ENCODE results near the gene COPS8.

- TF ChIP-seq, protein P1, sequence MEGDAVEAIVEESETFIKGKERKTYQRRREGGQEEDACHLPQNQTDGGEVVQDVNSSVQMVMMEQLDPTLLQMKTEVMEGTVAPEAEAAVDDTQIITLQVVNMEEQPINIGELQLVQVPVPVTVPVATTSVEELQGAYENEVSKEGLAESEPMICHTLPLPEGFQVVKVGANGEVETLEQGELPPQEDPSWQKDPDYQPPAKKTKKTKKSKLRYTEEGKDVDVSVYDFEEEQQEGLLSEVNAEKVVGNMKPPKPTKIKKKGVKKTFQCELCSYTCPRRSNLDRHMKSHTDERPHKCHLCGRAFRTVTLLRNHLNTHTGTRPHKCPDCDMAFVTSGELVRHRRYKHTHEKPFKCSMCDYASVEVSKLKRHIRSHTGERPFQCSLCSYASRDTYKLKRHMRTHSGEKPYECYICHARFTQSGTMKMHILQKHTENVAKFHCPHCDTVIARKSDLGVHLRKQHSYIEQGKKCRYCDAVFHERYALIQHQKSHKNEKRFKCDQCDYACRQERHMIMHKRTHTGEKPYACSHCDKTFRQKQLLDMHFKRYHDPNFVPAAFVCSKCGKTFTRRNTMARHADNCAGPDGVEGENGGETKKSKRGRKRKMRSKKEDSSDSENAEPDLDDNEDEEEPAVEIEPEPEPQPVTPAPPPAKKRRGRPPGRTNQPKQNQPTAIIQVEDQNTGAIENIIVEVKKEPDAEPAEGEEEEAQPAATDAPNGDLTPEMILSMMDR (IDR thresholded peaks at IDR 0.05) = no peak
- no peak for TF ChIP-seq POLR2A (IDR thresholded peaks at IDR 0.05)
Measured at GRCh38 chr2:237143676-237144440, 58.2 kb downstream of the COPS8 start.

All from breast epithelium (tissue), 3 donors.